ENCODE measurements around the gene STXBP6.

GRCh38 chr14:24784981-24785380, 265.0 kb downstream of the STXBP6 start:
- TF ChIP-seq, protein P1, sequence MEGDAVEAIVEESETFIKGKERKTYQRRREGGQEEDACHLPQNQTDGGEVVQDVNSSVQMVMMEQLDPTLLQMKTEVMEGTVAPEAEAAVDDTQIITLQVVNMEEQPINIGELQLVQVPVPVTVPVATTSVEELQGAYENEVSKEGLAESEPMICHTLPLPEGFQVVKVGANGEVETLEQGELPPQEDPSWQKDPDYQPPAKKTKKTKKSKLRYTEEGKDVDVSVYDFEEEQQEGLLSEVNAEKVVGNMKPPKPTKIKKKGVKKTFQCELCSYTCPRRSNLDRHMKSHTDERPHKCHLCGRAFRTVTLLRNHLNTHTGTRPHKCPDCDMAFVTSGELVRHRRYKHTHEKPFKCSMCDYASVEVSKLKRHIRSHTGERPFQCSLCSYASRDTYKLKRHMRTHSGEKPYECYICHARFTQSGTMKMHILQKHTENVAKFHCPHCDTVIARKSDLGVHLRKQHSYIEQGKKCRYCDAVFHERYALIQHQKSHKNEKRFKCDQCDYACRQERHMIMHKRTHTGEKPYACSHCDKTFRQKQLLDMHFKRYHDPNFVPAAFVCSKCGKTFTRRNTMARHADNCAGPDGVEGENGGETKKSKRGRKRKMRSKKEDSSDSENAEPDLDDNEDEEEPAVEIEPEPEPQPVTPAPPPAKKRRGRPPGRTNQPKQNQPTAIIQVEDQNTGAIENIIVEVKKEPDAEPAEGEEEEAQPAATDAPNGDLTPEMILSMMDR (IDR thresholded peaks at IDR 0.05) = no peak
- no peak for TF ChIP-seq EZH2 (IDR thresholded peaks at IDR 0.05)

Measured in neural progenitor cell (in vitro differentiated cells).